PC-9 (cell line): Measurements from ENCODE around the gene TMEM120B.

ENCODE experiments used
- CTCF ChIP-seq: fragments of 200-600 bp; sonication (generic); conservative IDR thresholded peaks from 2 replicates; pipeline ENCODE4 v1.6.1; 2017; ENCODE audit warnings: mixed run types, antibody characterized with exemption, mild to moderate bottlenecking, moderate library complexity
- EZH2 ChIP-seq: fragments of 200-600 bp; sonication (generic); IDR thresholded peaks from 2 replicates; pipeline ENCODE4 v1.8.0; 2017; ENCODE audit warnings: antibody characterized with exemption, low read depth

- TF ChIP-seq CTCF (no peak), EZH2 (no peak)
Measured at GRCh38 chr12:121781998-121782979, 69.7 kb downstream of the TMEM120B start.
